Psoas muscle (tissue), 8 donors: Measurements from ENCODE around the gene SIRT7. TPM values are rescaled to one million over a fixed set of nuclear protein-coding genes. Genes with fewer than 3 reads are reported as not detected.

Source experiments
- ATAC-seq, 4 donors: fragments of 200-7000 bp; cut with Tn5 transposase; one replicate each; pipeline ENCODE4 v1.9.1; 2020; ENCODE audit warnings: moderate library complexity in 3 of 4, mild to moderate bottlenecking in 2 of 4
- DNase-seq, 2 donors: peaks; one replicate each; pipeline ENCODE4 v3.0.0-alpha.2; 2020
- H3K27ac ChIP-seq: fragments of 200-600 bp; one replicate; pipeline ENCODE4 v1.8.0; 2022
- H3K27me3 ChIP-seq, 3 donors: fragments of 200-600 bp in 1 of 3; one replicate each; pipeline versions ENCODE4 v1.6.1 to v1.8.0; 2013 to 2022; ENCODE audit warnings: low read length in 2 of 3, mild to moderate bottlenecking in 2 of 3, moderate library complexity in 1 of 3; ENCODE audit not compliant: insufficient read depth in 3 of 3
- H3K36me3 ChIP-seq, 2 donors: fragments of 200-600 bp in 1 of 2; one replicate each; pipeline versions ENCODE4 v1.6.1 to v1.8.0; 2013 to 2022; ENCODE audit warnings: low read depth in 1 of 2, mild to moderate bottlenecking in 1 of 2, moderate library complexity in 1 of 2; ENCODE audit not compliant: insufficient read depth in 1 of 2
- H3K4me1 ChIP-seq: fragments of 200-600 bp; one replicate; pipeline ENCODE4 v1.8.0; 2022
- H3K4me3 ChIP-seq: fragments of 200-600 bp; one replicate; pipeline ENCODE4 v1.8.0; 2022; ENCODE audit warnings: mild to moderate bottlenecking
- H3K9me3 ChIP-seq: fragments of 200-600 bp; one replicate; pipeline ENCODE4 v1.8.0; 2022
- WGBS, 3 donors: extraction: QIAGEN DNeasy Blood & Tissue Kit; methylation state at CpG; one replicate each; pipeline versions ENCODE4 v1.1.6 to v1.1.7; 2013; 5-methylcytosine and 5-hydroxymethylcytosine counted together
- intact Hi-C, 2 donors: fragments of 100-400 bp; cut with DNase I; formaldehyde crosslinking; loops; one replicate each; pipeline versions ENCODE4 v1.11.0 to v1.14.2; 2022
- polyA plus RNA-seq, 3 donors: library from polyadenylated mRNA; stranded (reverse); fragments of 200-250 nt; gene quantifications; one replicate each; pipeline ENCODE4 v1.2.3, GENCODE V29; 2013
- total RNA-seq, 4 donors: library from RNA; stranded (reverse); fragmentation: NEBNext Ultra II Directional in 2 of 4; extraction: Animal tissue kit (Norgen Biotek cat#: 25700) in 2 of 4; gene quantifications; one replicate each; pipeline versions ENCODE4 v1.2.1 to v1.2.4, GENCODE V29; 2021 to 2023
- TF ChIP-seq, protein P1 (sequence below): fragments of 200-600 bp; IDR thresholded peaks from one replicate; pipeline ENCODE4 v1.8.0; 2022; ENCODE audit warnings: antibody characterized with exemption
- donor health status: healthy with polysubstance abuse.
- donor health status: DM: no; HTN: no; CAD: no; lungs with moderate emphysema.
- donor health status: Bipolar disorder and iron deficiency.
- donor health status: healthy.
- donor health status: DM: yes; HTN: yes; CAD: no.
- donor health status: DM: no; HTN: no; CAD: no.
- donor health status: DM: no; HTN: no; CAD: no.
- donor health status: DM: yes; HTN: yes; CAD: no.

SIRT7 gene
- total and polyA plus RNA-seq, 7 donors, result 3.9 to 14.2 (median 7.6) TPM

DNA sequence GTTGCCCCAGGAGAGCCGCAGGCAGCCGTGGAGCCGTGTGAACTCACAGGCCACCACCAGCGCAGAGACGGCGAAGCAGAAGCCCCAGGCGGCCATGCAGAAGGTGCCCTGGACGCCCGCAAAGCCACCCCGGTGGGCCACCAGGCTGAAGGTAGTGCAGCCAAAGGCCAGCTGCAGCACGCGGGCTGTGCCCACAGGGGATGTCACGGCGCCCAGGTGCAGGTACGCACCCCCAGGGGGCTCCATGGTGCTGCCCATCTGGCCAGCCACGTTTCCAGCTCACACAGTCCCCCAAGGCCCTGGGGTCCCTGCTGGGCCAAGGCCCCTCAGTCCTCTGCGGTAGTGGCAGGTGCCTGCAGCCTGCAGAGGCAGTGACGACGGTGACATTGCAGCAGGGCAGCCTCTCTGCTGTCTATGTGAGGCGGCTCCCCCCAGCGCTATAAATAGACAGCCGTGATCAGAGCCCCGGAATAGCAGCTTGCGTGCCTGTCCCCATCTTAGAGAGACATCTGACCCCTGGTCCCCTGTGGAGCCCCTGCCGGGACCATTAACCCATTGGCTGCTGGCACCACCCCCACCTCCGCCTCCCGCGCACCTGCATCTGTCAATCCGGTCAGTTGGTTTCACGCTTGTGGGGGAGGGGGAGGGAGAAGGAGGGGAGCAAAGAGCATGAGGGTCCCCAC is 23.6 kb upstream of the SIRT7 start:
- intact Hi-C loops, result no loop called here
- 13 to 20% (median 16%) methylated on average over 24 to 30 of the region's 30 CpGs for WGBS, 3 donors
- peak overlapping the region; percentile 99 for H3K27ac ChIP-seq
- peaks cover 0 to 3% of the 10 kb centered on the region in 2 donors for H3K36me3 ChIP-seq
- peak; percentile 82 to 88 (median 85) for ATAC-seq
- peaks cover 25% of the 10 kb centered on the region for H3K4me1 ChIP-seq
- H3K9me3 ChIP-seq, result no peaks in the 10 kb centered on the region
- DNase-seq, result peak; percentile 74 to 92
- TF ChIP-seq, protein P1, sequence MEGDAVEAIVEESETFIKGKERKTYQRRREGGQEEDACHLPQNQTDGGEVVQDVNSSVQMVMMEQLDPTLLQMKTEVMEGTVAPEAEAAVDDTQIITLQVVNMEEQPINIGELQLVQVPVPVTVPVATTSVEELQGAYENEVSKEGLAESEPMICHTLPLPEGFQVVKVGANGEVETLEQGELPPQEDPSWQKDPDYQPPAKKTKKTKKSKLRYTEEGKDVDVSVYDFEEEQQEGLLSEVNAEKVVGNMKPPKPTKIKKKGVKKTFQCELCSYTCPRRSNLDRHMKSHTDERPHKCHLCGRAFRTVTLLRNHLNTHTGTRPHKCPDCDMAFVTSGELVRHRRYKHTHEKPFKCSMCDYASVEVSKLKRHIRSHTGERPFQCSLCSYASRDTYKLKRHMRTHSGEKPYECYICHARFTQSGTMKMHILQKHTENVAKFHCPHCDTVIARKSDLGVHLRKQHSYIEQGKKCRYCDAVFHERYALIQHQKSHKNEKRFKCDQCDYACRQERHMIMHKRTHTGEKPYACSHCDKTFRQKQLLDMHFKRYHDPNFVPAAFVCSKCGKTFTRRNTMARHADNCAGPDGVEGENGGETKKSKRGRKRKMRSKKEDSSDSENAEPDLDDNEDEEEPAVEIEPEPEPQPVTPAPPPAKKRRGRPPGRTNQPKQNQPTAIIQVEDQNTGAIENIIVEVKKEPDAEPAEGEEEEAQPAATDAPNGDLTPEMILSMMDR, result no peak
- no peaks in the 10 kb centered on the region for H3K27me3 ChIP-seq
- H3K4me3 ChIP-seq, result peak overlapping the region; percentile 72

DNA sequence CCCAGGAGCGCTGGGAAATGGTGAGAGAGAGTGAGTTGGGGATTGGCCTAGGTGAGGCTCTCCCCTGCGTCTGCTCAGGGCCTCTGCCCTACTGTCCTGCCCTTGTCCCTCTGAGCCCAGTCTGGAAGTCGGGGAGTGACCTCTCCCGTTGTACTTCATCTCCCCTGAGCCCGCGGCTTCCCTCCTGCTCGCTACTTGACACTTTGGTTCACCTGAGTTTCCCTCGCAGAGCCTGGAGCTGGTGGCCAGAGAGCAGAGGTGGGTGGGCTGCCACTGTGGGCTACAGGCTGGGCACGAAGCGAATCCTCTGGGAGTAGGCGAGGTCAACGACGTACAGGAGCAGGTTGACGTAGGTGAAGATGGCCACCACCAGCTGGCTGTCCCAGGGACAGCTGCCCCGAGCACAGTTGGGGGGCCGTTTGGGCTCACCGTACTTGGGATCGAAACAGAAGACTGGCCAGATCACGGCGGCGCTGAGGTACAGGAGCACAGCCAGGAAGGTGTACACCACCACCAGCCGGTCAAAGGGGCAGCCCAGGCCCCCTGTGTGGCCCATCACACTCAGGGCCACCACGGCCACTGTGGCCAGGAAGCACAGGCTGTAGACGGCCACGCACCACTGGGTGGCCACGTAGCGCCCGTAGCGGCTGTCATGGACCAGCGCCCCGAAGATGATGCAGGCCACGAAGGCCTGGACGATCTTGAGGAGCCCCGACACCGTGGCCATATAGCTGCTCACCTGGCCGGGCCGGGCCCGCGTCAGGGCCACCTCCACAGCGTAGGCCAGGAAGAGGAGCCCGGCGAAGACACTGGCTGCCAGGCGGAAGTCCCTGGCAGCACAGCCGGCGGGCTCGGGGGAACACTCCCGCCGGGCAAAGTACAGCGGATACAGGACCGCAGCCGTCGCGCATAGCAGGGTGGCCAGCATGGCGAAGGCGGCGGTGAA is 22.8 kb upstream of the SIRT7 start:
- Histone ChIP-seq H3K4me3 (peak overlapping the region; percentile 72), H3K4me1 (peaks cover 27% of the 10 kb centered on the region), H3K9me3 (no peaks in the 10 kb centered on the region), H3K27ac (peak overlapping the region; percentile 99), H3K27me3 (no peaks in the 10 kb centered on the region), H3K36me3 (peaks cover 0 to 3% of the 10 kb centered on the region in 2 donors)
- TF ChIP-seq, protein P1, result no peak
- ATAC-seq (peak; percentile 16 to 55 (median 40)), DNase-seq (no peak)
- WGBS, 3 donors, result 30 to 45% (median 32%) methylated on average over 53 to 56 of the region's 56 CpGs
- intact Hi-C loops, result no loop called here

DNA sequence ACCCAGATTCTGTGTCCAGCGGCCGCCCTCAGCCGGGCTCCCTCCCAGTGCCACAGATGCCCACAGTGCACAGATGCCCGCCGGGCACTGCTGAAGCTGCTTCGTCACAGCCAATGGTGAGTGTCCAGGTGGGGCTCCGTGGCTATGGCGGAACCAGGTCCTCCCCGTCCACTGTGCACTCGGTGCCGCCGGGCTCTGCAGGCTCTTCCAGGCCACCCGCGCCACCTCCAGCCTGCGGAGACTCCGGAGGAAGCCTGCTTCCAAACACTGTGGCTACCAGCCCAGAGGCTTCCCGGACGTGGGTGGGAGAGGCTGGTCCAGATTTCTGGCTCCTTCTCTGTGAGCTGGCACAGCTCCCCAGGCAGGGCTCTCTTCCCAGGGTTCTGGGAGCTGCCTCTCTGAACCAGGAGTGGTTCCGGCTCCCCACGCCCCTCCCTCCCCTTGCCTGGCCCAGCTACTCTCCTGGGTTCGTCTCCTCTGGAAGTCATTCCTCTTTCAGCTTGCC is 22.0 kb upstream of the SIRT7 start:
- TF ChIP-seq, protein P1, result no peak
- H3K36me3 ChIP-seq, result peaks cover 0 to 3% of the 10 kb centered on the region in 2 donors
- peak; percentile 8 to 36 (median 20) for ATAC-seq
- H3K9me3 ChIP-seq, result no peaks in the 10 kb centered on the region
- no peaks in the 10 kb centered on the region for H3K27me3 ChIP-seq
- H3K4me1 ChIP-seq, result peaks cover 27% of the 10 kb centered on the region
- H3K4me3 ChIP-seq, result peak overlapping the region; percentile 72
- H3K27ac ChIP-seq, result peak overlapping the region; percentile 99
- DNase-seq, result peak; percentile 78
- intact Hi-C loops, result loop anchor here in 1 of 2 donors (5.0 kb wide), 1 partner anchor 73 kb away; no protein-coding TSS in a partner anchor
- 21 to 31% (median 26%) methylated on average over 20 to 21 of the region's 21 CpGs for WGBS, 3 donors

DNA sequence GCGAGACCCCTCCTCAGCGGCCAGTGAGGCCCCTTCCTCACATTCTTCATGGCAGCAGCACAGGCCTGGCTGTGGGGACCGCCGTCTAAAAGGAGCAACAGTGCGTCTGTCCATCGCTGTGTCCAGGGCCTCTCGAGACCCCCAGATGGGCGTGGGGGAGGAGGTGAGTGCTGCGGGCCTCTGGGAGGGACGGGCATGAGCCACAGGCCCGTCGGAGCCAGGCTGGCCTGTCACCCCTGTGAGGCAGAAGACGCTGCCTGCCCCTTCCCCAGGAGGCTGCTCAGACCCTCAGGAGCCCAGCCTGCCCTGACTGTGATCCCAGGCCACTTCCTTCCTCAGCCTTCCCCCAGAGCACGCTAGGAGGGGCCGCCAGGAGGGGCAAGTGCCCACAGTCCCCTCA is 21.2 kb upstream of the SIRT7 start:
- Histone ChIP-seq H3K36me3 (peaks cover 0 to 3% of the 10 kb centered on the region in 2 donors), H3K27ac (peak overlapping the region; percentile 99), H3K4me3 (peak overlapping the region; percentile 72), H3K4me1 (peaks cover 27% of the 10 kb centered on the region), H3K27me3 (no peaks in the 10 kb centered on the region), H3K9me3 (no peaks in the 10 kb centered on the region)
- intact Hi-C loops, result loop anchor here in 1 of 2 donors (5.0 kb wide), 1 partner anchor 72 kb away; no protein-coding TSS in a partner anchor
- TF ChIP-seq, protein P1, result no peak
- WGBS, 3 donors, result 48 to 57% (median 54%) methylated on average over 14 to 15 of the region's 15 CpGs
- no peak for ATAC-seq
- DNase-seq, result no peak
